HG03135 (cell line): ENCODE data around the gene TMEM119.

ENCODE experiments used
- ATAC-seq: cut with Tn5 transposase; IDR thresholded peaks from one replicate; pipeline ENCODE4 v1.9.1; 2021; ENCODE audit warnings: mild to moderate bottlenecking, moderate library complexity; ENCODE audit not compliant: unreplicated experiment

The TMEM119 gene

DNA sequence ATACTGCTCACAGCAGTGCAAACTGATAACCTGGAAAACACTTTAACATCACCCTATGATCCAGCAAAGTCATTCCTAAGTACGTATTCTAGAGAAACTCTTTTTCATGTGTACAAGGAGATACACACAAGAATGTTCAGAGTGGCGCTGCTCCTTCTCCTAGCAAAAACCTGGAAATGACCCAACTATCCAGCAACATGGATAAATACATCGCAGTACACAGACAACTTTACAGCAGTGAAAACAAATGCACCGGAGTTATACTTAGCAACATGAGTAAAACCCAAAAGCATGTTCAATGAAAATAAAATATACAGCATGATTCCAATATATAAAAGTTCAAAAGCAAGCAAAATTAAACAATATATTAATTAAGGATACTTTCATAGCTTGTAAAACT lies 55.6 kb downstream of the TMEM119 start:
- no peak for ATAC-seq
